Activated naive CD4-positive, alpha-beta T cell treated with Interleukin-2 at 50 U/mL for 16 hours (primary cell): ENCODE results near the gene CPNE5.
"Not testable (repeated sequence)": the region's sequence is repeated elsewhere in the genome, so short reads cannot be mapped to it uniquely, and the experiment has no call there.

Experiments
- DNase-seq: peaks from one replicate; pipeline ENCODE4 v3.0.0-alpha.2; 2020

CPNE5 gene

GRCh38 chr6:36813047-36813446 is 26.2 kb downstream of the CPNE5 start:
- DNase-seq: not testable (repeated sequence)

DNA sequence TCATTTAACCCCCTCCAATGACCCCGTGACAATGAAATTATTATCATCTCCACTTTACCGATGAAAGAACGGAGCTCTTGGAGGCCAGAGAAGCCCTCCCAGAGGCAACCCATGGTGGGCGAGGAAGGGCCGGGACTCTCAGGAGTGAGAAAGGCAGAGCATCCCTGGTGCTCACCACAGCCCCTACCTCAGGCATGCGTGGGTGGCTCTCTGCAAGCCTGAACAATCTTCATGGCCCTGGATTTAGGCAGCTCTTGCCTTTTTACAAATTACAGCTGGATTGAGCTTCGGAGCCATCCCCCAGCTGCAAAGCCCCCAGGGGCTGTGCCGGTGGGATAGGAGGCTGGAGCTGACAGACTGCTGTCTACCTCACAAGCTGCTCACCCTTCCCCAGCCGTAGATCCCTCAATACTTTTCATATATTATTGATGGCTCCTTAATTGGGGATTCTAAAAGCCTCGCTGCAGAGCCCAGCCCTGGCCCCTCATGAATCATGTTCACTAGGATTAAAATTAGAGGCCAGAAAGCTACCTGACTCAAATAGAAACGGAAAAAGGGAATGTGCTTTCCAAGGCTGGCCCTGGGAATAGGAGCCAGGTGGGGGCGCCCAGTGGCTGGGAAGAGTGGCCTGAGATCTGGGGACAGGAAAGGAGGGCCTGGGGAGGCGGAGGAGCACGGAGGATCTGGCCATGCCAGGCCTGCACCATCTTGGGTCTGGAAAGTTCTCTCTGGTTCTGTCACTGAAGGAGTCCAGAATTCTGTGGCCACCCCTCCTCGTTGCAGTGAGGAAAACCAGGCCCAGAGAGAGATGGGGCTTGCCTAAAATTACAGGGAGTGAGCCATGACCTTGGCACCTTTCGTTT is 29.1 kb downstream of the CPNE5 start:
- no peak for DNase-seq

- no peak for DNase-seq
Measured at GRCh38 chr6:36809156-36809555, 30.1 kb downstream of the CPNE5 start.

DNA sequence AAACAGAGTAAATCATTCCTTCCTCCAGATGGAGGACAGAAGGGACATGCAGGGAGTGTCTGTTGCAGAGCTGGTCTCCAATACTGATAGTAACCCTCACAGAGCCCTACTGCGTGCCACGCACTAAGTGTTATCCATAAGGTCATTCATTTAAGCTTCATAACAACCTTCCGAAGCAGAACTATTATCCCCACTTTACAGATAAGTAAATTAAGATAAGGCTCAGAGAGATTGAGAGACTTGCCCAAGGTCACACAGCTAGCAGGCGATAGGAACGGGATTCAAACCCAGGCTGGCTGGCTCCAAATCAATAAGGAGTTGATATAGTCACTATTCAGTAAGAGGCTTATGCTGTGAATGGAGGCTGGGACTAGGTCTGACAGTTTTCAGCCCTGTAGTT is 30.6 kb downstream of the CPNE5 start:
- no peak for DNase-seq

GRCh38 chr6:36807750-36808149 is 31.5 kb downstream of the CPNE5 start:
- no peak for DNase-seq

GRCh38 chr6:36807143-36807542 is 32.1 kb downstream of the CPNE5 start:
- DNase-seq: no peak

- no peak for DNase-seq
Measured at GRCh38 chr6:36805917-36806316, 33.3 kb downstream of the CPNE5 start.

DNA sequence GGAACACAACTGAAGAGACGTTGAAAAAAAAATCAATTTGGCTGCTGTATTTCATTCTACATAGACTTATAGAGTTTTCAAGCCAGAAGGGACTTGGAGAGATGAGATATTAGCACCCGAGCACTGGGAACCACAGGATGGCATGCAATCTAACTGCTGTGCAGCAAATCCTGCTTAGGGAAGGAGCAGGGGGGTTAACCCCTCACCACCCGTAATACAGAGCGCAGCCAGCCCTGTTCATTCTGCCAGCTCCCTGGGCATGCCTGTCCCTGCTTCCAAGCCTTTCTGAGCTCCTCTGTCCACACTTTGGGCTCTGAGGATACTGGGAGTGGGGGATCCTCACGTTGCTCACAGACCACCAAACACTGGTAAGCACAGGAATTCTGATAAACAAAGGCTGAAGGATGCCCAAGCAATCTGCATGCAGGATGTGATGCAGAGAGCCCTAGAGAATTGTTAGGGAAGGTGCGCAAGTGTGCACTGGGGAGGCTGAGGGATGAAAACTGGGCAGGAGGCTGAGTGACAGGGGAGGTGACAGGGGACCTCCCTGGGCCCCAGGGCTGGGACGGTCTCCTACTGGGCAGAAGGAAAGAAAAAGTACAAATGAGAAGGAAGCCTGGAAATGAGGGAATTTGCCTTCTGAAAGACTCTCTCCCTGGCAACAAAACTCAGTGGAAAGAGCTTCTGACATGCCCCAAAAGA is 34.0 kb downstream of the CPNE5 start:
- no peak for DNase-seq

DNA sequence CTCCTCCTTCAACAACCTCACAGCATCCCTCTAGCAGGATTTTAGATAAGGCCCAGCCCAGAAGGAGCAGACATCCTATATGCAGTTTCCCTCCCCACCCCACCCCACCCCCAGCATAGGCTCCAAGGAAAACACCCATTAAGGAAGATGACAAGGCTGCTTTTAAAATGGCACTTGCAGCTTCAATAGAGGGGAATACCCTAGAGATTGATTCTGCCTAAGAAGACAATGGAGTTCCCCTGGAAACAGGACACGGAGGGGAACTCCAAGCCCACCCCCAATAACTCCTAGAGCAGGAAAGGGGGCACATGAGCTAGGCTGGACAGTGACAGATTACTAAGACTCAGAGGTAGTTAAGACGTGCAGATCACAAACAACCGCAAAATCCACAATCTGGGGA is 34.7 kb downstream of the CPNE5 start:
- DNase-seq: no peak

- DNase-seq: no peak
Measured at GRCh38 chr6:36803908-36804307, 35.3 kb downstream of the CPNE5 start.

- no peak for DNase-seq
Measured at GRCh38 chr6:36803482-36803881, 35.8 kb downstream of the CPNE5 start.

- no peak for DNase-seq
Measured at GRCh38 chr6:36800223-36801076, 38.8 kb downstream of the CPNE5 start.

- DNase-seq: no peak
Measured at GRCh38 chr6:36798852-36799251, 40.4 kb downstream of the CPNE5 start.

GRCh38 chr6:36797653-36798052 is 41.6 kb downstream of the CPNE5 start:
- no peak for DNase-seq

DNA sequence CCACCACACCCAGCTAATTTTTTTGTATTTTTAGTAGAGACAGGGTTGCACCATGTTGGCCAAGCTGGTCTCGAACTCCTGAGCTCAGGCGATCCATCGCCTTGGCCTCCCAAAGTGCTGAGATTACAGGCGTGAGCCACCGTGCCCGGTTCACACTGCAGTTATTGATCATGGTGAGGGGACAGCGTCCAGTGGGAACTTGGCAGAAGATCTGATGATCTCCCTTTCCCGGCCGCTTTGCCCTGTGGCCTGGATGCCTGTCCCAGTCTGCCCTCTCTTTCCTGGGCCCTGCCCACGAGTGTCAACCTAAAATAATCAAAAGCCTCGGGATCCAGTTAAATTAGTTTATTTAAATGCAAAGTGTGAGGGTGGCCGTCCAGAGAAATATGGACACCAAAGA is 42.2 kb downstream of the CPNE5 start:
- no peak for DNase-seq

GRCh38 chr6:36794713-36795065 is 44.6 kb downstream of the CPNE5 start:
- no peak for DNase-seq

DNA sequence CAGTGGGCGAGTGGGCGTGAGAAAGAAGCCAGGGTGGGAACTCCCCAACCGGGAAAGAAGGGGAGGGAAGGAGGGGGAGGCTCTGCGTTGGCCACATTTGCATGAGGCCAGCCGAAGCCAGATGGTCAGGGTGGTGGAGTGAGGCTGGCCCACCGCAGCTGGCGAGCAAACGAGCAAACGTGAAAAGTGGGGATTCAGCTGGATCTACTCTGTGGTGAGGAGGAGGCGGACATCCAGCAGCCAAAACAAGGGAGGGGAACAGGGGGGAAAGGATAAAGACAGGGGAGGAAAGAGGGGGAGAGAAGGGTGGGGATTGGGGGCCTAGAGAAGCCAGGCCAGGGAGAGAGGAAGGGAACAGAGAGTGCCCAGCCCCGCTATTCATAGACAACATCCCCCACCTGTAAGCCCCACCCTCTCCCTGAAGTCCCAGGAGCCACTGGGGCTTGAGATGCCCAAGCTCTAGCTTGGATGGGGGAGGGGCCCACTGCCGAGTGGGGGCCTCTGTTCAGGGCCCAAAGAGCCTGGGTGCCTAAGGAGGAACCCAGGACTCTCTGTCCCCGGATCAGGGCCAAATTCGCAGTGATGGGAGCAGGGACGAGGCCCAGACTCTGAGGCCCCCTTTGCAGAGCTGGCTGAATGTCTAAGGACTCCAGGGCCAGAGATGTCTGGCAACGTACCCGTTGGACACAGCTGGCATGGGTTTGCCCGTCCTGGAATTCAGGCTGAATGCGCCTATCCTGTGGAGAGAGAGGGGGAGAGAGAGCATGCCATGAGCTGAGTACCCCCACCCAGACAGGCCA is 45.1 kb downstream of the CPNE5 start:
- DNase-seq: no peak

DNA sequence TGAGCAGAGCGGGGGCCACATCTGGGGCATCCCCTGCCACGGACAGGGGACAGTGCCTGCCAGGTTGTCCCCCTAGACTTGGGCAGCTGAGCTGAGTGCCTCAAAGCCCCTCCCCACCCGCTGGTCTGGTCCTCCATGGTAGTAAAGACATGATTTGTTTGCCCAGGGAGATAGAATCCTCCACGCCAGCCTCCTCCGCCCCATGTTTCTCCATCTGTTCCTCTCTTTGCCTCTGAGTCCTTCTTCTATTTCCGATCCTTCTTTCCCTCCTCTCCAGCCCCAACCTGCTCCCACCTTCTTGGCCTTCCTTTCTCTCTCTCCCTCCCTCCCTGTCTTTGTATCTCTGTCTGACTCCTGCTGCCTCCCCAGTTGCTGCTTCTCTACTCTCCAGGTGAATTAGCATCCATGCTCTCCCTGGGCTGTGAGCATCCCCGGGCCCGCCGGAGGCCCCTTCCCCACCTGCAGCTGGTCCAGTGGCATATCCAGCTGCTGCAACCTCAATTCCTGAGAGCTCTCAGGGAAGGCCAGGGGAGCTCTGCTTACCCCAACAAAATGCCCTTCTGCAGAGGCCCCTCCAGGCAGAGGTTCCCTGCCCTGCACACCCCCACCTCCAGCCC is 45.8 kb downstream of the CPNE5 start:
- no peak for DNase-seq

- no peak for DNase-seq
Measured at GRCh38 chr6:36791521-36792135, 47.6 kb downstream of the CPNE5 start.

DNA sequence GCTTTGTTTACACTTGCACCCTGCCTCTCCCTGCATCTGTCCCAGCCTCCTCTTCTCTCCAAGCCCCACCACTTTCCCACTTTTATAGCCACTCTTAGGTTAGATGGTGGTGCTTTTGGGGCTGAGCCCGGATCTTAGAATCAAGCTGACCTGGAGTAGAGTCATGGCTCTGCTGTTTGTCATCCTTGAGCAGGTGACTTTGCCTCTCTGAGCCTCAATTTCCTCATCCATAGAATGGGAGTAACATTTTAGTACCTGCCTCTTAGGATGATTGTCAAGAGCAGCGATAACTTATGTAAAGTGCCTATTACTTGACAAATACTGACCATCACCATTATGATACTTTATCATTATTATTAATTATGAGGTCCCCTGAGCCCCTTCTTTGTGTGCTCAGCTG is 48.2 kb downstream of the CPNE5 start:
- no peak for DNase-seq

DNA sequence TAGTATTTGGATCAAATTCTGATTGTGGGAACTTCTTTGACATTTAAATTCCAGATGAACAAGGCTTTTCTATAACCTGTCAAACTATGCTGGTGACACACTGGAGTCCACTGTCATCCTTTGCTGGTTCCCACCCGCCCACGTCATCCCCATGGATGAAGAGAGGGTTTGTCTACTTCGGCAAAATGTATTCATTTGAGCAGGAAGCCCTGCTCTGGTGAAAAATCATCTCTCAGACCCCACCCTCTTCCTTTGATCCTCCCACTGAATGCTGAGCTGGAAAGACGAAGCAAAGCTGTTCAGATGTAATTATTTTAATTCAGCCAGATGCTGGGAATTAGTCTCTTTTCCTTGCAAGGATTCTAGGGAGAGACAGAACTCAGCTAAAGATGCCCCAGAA is 50.5 kb downstream of the CPNE5 start:
- DNase-seq: no peak

DNA sequence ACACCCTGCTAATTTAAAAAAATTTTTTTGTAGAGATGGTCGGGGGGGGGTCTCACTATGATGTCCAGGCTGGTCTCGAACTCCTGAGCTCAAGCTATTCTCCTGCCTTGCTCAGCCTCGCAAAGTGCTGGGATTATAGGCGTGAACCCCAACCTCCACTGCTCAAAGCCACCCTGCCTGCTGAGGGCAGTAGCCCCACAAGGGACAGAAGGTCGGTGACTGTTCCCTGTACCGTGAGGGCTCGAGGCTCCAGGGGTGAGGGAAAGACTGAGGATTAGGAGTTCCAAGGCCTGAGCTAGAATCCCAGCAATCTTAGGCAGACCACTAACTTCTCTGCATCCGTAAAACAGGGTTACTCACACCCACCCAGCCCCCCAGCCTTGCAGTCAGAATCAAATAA is 51.1 kb downstream of the CPNE5 start:
- DNase-seq: no peak
